KMS-11 (cell line): ENCODE measurements around the gene MTUS2.

Experiments
- H2AFZ ChIP-seq: fragments of 200-600 bp; sonication (generic); 2 replicates; pipeline ENCODE4 v1.6.1; 2016; ENCODE audit warnings: antibody characterized with exemption, mixed run types, low read depth
- H3K27ac ChIP-seq: fragments of 200-600 bp; sonication (generic); 2 replicates; pipeline ENCODE4 v1.6.1; 2016; ENCODE audit warnings: mild to moderate bottlenecking, mixed run types
- H3K27me3 ChIP-seq: fragments of 200-600 bp; sonication (generic); 2 replicates; pipeline ENCODE4 v1.6.1; 2017; ENCODE audit warnings: mild to moderate bottlenecking, low read depth, mixed run types, moderate library complexity; ENCODE audit not compliant: insufficient read depth
- H3K36me3 ChIP-seq: fragments of 200-600 bp; sonication (generic); 2 replicates; pipeline ENCODE4 v1.6.1; 2017; ENCODE audit warnings: mild to moderate bottlenecking, mixed run types; ENCODE audit not compliant: insufficient read depth
- H3K4me1 ChIP-seq: fragments of 200-600 bp; sonication (generic); 2 replicates; pipeline ENCODE4 v1.6.1; 2016; ENCODE audit warnings: mild to moderate bottlenecking, low read depth, mixed run types; ENCODE audit not compliant: poor library complexity, severe bottlenecking
- H3K4me2 ChIP-seq: fragments of 200-600 bp; sonication (generic); 2 replicates; pipeline ENCODE4 v1.7.0; 2016; ENCODE audit warnings: mild to moderate bottlenecking, mixed run types
- H3K4me3 ChIP-seq: fragments of 200-600 bp; sonication (generic); IDR thresholded peaks from 2 replicates; pipeline ENCODE4 v1.6.1; 2017; ENCODE audit warnings: low read depth, low read length, mixed read lengths; ENCODE audit not compliant: insufficient read depth
- H3K79me2 ChIP-seq: fragments of 200-600 bp; sonication (generic); 2 replicates; pipeline ENCODE4 v1.6.1; 2016; ENCODE audit warnings: low read depth, mixed run types; ENCODE audit not compliant: insufficient read depth
- H3K9ac ChIP-seq: fragments of 200-600 bp; sonication (generic); 2 replicates; pipeline ENCODE4 v1.6.1; 2016; ENCODE audit warnings: mild to moderate bottlenecking, mixed run types
- H4K20me1 ChIP-seq: fragments of 200-600 bp; sonication (generic); 2 replicates; pipeline ENCODE4 v1.6.1; 2016; ENCODE audit warnings: mild to moderate bottlenecking, mixed run types; ENCODE audit not compliant: insufficient read depth
- CTCF ChIP-seq: fragments of 200-600 bp; sonication (generic); conservative IDR thresholded peaks from 2 replicates; pipeline ENCODE4 v1.6.1; 2017; ENCODE audit warnings: low read depth, mild to moderate bottlenecking, antibody characterized with exemption, low read length, moderate library complexity, mixed read lengths

The MTUS2 gene

GRCh38 chr13:29520671-29521070, 700.5 kb downstream of the MTUS2 start:
- H3K4me2 ChIP-seq: no peak overlapping the region
- H3K27ac ChIP-seq: no peak overlapping the region
- no peaks in the 10 kb centered on the region for H4K20me1 ChIP-seq
- H3K9ac ChIP-seq: no peak overlapping the region
- no peak overlapping the region for H3K4me3 ChIP-seq
- H3K79me2 ChIP-seq: no peaks in the 10 kb centered on the region
- no peaks in the 10 kb centered on the region for H3K36me3 ChIP-seq
- no peaks in the 10 kb centered on the region for H3K27me3 ChIP-seq
- no peak for TF ChIP-seq CTCF
- H3K4me1 ChIP-seq: no peaks in the 10 kb centered on the region
- no peak overlapping the region for H2AFZ ChIP-seq

DNA sequence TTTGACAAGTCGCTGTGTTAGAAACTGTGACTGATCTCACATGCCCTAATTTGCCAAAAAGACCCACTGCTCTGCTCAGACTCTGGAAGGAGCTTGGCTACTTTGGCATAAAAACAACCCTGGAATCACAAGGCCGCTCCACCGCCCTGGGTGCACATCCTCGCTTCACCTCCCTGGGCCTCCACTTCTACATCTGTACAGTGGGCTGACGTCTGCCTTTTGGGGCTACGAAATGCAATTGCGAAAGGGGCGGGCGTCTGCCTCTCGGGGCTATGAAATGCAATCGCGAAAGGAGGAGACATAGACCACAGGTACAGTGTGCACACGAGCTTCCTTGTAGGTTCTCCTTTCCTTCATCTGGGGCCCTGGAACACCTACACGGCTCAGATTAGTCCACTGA, 701.2 kb downstream of the MTUS2 start:
- Histone ChIP-seq H3K4me2 (no peak overlapping the region), H3K79me2 (no peaks in the 10 kb centered on the region), H3K4me3 (no peak overlapping the region), H4K20me1 (no peaks in the 10 kb centered on the region), H3K36me3 (no peaks in the 10 kb centered on the region), H3K9ac (no peak overlapping the region), H3K4me1 (no peaks in the 10 kb centered on the region), H2AFZ (no peak overlapping the region), H3K27ac (no peak overlapping the region), H3K27me3 (no peaks in the 10 kb centered on the region)
- no peak for TF ChIP-seq CTCF

GRCh38 chr13:29522044-29522685, 702.0 kb downstream of the MTUS2 start:
- Histone ChIP-seq H3K4me1 (no peaks in the 10 kb centered on the region), H4K20me1 (no peaks in the 10 kb centered on the region), H3K4me2 (no peak overlapping the region), H3K4me3 (no peak overlapping the region), H3K27me3 (no peaks in the 10 kb centered on the region), H3K9ac (no peak overlapping the region), H3K79me2 (no peaks in the 10 kb centered on the region), H3K27ac (no peak overlapping the region), H3K36me3 (no peaks in the 10 kb centered on the region), H2AFZ (no peak overlapping the region)
- TF ChIP-seq CTCF: no peak

DNA sequence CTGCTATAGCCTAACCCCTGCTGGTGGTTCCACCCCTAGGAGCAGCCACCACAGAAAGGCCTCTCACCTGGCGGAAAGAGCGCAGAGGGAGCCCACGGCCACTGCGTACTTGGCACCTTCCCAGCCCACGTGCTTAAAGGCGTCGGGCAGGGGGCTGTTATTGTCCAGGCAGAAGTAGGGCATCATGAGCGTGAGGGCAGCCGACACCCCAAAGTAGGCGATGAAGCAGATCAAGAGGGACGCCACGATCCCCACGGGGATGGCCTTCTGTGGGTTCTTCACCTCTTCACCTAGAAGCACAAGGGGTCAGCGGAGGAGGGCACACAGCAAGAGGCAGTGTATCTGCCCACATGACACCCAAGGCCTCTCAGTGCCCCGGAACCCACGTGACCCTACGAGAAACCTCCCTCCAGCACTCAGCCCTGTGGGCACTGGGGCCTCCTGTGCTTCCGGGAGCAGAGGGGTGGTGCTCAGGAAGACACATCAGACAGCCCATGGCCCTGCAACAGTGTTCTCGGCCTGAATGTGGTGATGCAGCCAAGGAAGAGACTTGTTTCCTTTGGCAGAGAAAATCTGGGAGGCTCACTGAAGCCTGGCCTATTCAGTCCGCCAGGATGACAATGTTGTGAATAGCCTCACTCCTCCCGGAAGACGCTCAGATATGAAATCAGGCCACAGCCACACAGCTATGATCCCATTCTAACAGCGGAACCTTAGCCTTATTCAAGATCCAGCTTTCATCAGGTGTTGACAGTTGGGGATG, 703.2 kb downstream of the MTUS2 start:
- no peaks in the 10 kb centered on the region for H3K36me3 ChIP-seq

More for the DNA sequence above, 703.2 kb downstream of the MTUS2 start:
- no peak overlapping the region for H3K4me3 ChIP-seq
- no peaks in the 10 kb centered on the region for H3K4me1 ChIP-seq
- no peak overlapping the region for H3K4me2 ChIP-seq
- no peak for TF ChIP-seq CTCF
- no peak overlapping the region for H3K9ac ChIP-seq
- no peaks in the 10 kb centered on the region for H3K27me3 ChIP-seq
- no peaks in the 10 kb centered on the region for H3K79me2 ChIP-seq
- no peak overlapping the region for H3K27ac ChIP-seq
- H4K20me1 ChIP-seq: no peaks in the 10 kb centered on the region
- no peak overlapping the region for H2AFZ ChIP-seq
